AG09309 (cell line): ENCODE measurements around the gene WRAP53.

Experiments
- DNase-seq: peaks from one replicate; pipeline ENCODE4 v3.0.0-alpha.2; 2010; ENCODE audit warnings: low read depth
- H3K4me3 ChIP-seq: 2 replicates; pipeline ENCODE4 v1.5.1; 2011; ENCODE audit warnings: mild to moderate bottlenecking, low read depth, low read length, moderate library complexity; ENCODE audit not compliant: control insufficient read depth
- CTCF ChIP-seq: IDR thresholded peaks from 2 replicates; pipeline ENCODE4 v1.5.1; 2011; ENCODE audit warnings: mild to moderate bottlenecking, low read depth, low read length, inconsistent platforms; ENCODE audit not compliant: insufficient read depth, control insufficient read depth; ENCODE audit errors: missing control alignments

WRAP53 gene

GRCh38 chr17:7695586-7695985 lies 7.3 kb downstream of the WRAP53 start:
- TF ChIP-seq CTCF: no peak
- no peak for DNase-seq
- H3K4me3 ChIP-seq: no peak overlapping the region

DNA sequence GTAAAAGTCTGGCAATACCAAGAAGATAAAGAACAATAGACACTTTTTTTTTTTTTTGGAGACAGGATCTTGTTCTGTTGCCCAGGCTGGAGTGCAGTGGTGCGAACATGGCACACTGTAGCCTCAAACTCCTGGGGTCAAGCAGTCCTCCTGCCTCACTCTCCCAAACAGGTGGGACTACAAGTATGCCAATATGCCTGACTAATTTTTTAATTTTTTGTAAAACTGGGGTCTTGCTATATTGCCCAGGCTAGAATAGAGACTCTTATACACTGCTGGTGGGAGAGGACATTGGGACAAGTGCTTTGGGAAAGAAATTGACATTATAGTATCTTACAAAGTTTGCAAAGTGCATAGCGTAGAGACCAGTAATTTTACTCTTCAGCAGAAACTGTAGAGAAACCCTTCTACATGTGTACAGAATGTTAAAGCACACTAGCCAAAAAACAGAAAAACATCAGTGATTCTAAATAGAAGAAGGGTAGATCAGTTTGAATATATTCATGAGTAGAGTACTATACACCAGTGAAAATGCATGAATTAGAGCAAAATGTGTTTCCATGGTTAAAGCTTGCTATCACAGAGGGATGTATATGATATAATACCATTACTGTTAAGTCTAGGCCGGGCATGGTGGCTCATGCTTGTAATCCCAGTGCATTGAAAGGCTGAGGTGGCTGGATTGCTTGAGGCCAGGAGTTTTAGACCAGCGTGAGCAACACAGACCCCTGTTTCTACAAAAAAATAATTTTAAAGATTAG lies 9.7 kb downstream of the WRAP53 start:
- no peak for DNase-seq
- TF ChIP-seq CTCF: no peak
- H3K4me3 ChIP-seq: no peak overlapping the region

DNA sequence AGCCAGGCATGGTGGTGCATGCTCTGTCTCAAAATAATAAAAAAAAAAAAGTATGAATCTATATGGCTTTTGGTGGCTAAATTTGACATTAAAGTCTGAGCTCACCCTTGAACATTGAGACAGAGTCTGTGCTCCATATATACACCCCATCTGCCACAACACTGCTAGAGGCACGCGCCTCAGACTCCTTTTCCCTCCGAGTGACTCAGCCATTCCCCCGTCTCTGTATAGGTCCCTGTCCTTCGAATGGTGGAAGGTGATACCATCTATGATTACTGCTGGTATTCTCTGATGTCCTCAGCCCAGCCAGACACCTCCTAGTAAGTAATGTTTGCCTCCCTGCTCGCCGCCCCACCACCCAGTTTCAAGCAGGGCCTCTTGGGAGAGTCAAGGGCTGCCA lies 12.2 kb downstream of the WRAP53 start:
- no peak overlapping the region for H3K4me3 ChIP-seq
- no peak for DNase-seq
- TF ChIP-seq CTCF: no peak

DNA sequence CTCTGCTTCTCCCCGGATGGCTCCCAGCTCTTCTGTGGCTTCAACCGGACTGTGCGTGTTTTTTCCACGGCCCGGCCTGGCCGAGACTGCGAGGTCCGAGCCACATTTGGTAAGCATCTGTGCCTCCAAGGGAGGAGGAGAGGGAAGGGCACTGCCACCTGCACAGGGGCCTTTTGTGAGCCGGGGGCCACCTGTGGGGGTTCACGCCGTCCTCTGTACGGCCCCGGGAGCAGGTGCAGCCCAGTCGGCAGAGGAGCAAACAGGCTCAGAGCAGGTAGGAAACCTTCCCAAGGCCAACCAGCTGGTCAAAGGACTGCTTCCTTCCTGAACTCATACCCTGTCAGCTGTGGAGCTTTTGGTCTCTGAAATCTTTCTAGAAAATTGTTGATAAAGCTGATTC lies 13.4 kb downstream of the WRAP53 start:
- H3K4me3 ChIP-seq: no peak overlapping the region
- TF ChIP-seq CTCF: no peak
- DNase-seq: no peak

GRCh38 chr17:7702776-7703175 lies 14.5 kb downstream of the WRAP53 start:
- no peak for DNase-seq
- no peak overlapping the region for H3K4me3 ChIP-seq
- no peak for TF ChIP-seq CTCF

- TF ChIP-seq CTCF: no peak
- H3K4me3 ChIP-seq: peak overlapping the region; percentile 55
- DNase-seq: no peak
These were observed 15.6 kb downstream of the WRAP53 start for GRCh38 chr17:7703584-7704479.
